ENCODE measurements around the gene KLHL22.

GRCh38 chr22:20400606-20401375, 94.8 kb downstream of the KLHL22 start:
- TF ChIP-seq POLR2AphosphoS5 (IDR thresholded peaks at IDR 0.05) (no peak), CTCF (IDR thresholded peaks at IDR 0.05) (no peak), POLR2A (IDR thresholded peaks at IDR 0.05) (no peak)
